Colon (tissue), 2 donors: ENCODE measurements around the gene PPFIA1.

ENCODE experiments used
- FAIRE-seq: peaks from 2 replicates; lab custom pipeline; 2012; peaks lifted over from hg19 to GRCh38; lab: Jason Lieb, UNC
- donor health status: control.
- donor health status: control.

The PPFIA1 gene

DNA sequence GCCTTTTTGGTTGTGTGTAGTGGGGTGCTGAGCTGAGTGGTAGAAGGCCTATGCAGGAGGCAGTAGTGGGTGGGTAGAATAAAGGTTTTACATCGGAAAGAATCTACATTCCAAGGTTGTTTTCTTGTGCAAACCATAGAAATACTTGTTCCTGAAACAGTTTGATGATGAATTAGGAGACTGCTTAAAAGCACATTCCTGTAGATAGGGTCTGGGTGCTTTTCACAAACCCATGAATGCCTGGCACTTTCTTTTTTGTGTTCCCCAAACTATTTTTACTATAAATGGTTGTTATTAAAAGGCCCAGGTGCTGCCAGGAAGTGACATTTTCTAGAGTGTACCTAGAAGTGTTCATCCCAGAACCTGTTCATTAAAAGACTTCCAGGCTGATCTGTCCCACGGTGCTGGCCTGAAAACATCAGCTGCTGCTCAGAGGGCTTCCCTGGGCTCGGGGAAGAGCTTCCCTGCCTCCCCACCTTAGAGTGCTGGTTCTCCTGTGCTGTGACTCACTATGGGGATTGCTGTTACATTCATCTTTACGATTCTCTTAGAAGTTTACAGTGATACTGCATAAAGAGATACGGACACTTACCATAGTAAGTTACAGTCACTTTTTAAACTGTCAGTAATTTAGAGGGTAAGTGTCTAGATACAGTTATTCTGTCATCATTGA, 27.9 kb downstream of the PPFIA1 start:
- FAIRE-seq, result no peak

- FAIRE-seq, result no peak
These were observed 29.1 kb downstream of the PPFIA1 start for GRCh38 chr11:70299636-70300035.

GRCh38 chr11:70301191-70301590, 30.7 kb downstream of the PPFIA1 start:
- no peak for FAIRE-seq

- no peak for FAIRE-seq
These were observed 31.4 kb downstream of the PPFIA1 start for GRCh38 chr11:70301721-70302418.

- FAIRE-seq, result no peak
These were observed 31.9 kb downstream of the PPFIA1 start for GRCh38 chr11:70302419-70302752.

DNA sequence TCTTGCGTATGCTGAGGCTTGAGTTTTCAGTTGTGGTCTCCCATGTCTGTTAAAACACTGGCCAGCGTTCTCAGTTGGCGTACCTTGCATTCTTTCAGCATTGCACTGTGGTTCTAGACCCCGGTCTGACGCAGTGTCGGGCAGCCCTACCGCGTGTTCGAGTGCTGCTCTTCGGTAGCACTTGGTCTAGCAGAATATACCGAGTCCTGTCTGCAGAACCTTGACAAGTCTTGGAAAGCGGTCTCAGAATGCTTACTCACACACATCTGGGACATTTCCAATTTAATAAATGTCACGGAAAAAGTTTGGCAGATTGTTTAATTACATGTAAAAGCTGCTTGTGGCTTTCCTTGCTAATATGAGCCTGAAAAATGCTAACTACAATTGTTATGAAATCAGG, 32.6 kb downstream of the PPFIA1 start:
- FAIRE-seq, result no peak

DNA sequence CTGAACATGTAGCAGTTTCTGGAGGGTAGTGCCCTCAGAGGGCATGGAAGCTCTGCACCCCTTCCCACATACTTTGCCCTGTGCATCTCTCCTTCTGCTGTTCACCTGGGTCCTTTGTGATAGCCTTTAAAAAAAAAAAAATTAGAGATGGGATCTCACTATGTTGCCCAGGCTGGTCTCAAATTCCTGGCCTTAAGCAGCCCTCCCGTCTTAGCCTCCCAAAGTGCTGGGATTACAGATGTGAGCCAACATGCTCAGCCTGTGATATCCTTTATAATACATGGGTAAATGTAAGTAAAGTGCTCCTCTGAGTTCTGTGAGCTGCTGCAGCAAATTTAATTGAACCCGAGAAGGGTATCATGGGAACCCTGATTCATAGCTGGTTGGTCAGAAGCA, 33.7 kb downstream of the PPFIA1 start:
- FAIRE-seq, result no peak

DNA sequence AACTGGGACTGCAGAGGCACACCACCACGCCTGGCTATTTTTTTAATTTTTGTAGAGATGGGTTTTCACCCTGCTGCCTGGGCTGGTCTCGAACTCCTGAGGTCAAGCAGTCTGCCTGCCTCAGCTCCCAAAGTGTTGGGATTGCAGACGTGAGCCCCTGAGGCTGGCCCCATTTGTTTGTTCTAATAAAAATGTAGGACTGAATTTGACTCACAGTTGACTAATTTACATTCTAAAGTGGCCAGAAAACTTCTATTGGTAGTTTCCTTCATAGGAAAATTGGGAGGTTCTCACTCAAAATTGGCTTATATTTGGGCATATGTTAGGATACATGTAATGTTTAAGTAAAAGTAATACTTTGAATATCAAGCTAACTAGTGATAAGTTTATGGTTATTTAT, 35.0 kb downstream of the PPFIA1 start:
- FAIRE-seq, result no peak

DNA sequence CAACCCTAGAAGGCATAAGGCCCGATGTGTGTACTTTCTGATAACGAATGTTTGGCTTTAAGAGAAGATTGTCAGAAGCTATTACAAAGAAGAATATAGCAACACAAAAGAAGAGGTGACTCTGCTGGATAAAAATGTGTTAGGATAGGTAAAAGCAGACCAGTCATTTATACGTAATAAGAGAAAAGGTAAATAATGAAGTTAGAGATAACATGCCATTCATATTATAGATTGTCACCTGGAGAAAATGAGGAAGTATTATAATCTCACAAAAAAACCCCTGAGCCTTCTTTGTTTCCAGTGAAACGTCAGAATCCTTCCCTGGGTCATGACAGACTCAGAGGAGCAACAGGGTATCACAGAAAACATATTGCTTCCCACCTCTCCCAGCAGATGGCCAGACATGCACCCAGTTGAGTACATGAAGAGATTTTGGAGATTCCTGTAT, 36.1 kb downstream of the PPFIA1 start:
- FAIRE-seq, result no peak

DNA sequence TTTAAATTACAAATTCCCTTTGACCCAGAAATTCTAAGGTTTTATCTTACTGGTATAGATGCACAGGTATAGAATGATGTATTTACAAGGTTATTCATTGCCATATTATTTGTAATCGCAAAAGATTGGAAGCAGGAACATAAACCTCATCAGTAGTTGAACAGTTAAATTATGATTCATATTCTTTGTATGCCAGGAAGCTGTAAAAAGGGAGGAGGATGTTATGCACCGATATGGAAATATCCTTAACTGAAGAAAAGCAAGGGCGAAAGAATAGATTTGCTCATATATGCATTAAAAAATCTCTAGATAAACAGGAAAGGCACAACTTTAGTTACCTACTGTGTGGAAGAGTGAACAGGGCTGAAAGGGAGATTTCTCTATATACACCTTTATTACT, 36.7 kb downstream of the PPFIA1 start:
- FAIRE-seq, result no peak

DNA sequence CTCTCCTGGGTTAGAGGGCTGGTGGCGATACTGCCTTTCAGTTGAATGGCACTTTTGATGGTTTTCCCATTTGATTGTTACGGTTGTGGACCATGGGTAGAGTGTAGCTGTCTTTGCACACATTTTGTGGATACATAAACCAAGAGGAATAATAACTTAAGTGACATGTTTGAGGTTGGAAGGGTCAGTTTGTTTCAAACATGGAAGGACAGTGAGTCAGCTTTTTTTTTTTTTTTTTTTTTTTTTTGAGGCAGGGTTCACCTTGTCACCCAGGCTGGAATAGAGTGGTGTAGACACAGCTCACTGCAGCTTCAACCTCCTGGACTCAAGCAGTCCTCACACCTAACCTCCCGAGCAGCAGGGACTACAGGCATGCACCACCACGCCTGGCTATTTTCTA, 41.1 kb downstream of the PPFIA1 start:
- no peak for FAIRE-seq

GRCh38 chr11:70312401-70313357, 42.2 kb downstream of the PPFIA1 start:
- no peak for FAIRE-seq

- no peak for FAIRE-seq
These were observed 43.5 kb downstream of the PPFIA1 start for GRCh38 chr11:70313945-70314344.

DNA sequence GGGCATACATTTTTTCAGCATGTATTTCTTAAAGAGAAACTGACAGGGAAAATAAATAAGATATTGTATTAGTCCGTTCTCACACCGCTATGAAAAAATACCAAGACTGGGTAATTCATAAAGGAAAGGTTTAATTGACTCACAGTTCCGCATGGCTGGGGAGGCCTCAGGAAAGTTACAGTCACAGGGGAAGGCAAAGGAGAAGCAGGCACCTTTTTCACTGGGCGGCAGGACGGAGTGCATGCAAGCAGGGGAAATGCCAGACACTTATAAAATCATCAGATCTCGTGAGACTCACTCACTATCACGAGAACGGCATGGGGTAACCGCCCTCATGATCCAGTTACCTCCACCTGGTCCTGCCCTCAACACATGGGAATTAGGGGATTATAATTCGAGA, 44.2 kb downstream of the PPFIA1 start:
- no peak for FAIRE-seq

DNA sequence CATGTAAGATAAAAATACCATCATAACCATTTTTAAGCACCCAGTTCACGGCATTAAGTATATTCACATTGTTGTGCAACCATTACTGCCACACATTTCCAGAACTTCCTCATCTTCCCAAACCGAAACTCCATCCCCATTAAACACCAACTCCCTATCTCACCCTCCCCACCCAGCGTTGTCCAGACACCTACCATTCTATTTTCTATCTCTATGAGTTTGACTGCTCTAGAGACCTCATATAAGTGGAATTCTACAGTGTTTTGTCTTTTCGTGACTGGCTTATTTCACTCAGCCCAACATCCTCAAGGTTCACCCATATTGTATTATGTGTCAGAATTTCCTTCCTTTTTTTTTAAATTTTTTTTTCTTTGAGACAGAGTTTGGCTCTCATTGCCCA, 45.2 kb downstream of the PPFIA1 start:
- no peak for FAIRE-seq

GRCh38 chr11:70317581-70318305, 47.3 kb downstream of the PPFIA1 start:
- no peak for FAIRE-seq

DNA sequence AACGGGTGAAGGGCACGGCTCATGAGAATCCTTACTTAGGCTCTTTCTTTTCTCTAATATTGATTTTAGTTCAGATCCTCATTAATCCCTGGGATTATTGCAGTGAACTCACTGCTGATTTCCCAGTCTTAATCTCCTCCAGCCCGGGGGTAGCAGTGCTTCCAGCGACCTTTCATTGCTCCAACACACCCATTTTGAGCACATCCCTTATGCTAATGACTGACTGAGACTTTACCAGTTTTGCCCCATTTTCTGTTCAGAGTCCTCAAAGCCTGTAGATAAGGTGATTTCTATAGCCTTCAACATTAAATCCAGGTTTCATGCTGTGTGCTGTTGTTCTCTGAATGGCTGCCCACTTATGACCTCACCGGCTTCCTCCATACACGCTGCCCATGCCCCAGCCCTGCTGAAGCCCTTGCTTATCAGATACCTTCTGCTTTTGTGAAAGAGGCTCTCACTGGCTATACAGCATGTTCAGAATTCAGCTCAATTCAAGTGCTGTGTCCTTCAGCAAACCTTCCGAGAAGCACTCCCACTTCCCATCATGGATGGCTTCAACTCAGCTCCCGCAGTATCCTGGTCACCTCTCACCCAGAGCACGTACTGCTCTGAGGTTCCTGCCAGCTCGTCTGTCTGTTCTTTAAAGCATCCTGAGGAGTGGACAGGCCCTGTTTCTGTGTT, 49.0 kb downstream of the PPFIA1 start:
- FAIRE-seq, result no peak

DNA sequence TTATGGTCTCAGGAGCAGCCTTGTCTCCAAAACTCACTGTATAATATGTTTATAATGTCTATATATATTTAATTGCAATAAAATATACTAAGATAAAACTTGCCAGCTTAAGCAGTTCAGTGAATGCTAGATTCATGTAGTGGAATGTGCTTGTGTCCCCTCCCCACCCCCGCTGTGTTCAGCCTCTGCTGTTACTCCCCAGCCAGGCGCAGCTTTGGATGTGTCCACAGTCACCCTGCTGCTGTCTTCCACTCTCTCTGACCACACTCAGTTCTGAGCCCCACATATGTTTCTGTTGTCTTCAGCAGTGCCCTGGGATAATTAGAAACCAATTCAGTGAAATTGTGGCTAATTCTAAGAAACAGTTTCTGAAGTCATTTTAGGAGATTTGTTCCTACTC, 52.2 kb downstream of the PPFIA1 start:
- no peak for FAIRE-seq

GRCh38 chr11:70323806-70324205, 53.3 kb downstream of the PPFIA1 start:
- no peak for FAIRE-seq

DNA sequence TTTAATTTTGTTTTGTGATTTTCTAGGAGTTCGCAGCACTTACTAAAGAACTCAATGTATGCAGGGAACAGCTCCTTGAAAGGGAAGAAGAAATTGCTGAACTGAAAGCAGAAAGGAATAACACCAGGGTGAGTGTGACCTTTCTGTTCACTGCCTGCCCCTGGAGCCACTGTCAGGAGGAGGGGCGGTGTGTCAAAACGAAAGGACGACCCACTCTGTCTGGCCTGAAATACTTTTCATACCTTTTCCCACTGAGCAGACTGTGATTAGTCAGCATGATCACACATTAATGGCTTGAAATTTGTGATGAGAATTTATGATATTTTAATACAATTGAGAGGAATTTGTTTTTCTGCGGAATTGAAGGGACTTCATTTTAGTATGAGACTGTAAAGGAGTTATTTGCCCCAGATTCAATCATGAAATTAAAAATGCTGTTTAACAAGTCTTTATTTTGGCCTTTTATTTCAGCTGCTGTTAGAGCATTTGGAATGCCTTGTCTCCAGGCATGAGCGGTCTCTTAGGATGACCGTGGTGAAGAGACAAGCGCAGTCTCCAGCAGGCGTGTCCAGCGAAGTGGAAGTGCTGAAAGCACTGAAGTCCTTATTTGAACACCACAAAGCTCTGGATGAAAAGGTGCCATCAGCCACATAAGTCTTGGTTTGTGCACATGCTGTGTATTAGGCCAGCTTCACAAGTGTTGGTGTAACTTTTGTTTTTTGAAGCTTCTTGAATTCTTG, 54.1 kb downstream of the PPFIA1 start:
- no peak for FAIRE-seq

GRCh38 chr11:70325824-70326223, 55.3 kb downstream of the PPFIA1 start:
- FAIRE-seq, result no peak
